NCI-H1048 (cell line): Measurements from ENCODE around the gene AFF1.
A peak's percentile ranks its signal among the peaks of the same experiment; 100 is the strongest.

ENCODE experiments used
- DNase-seq: peaks from one replicate; lab custom pipeline; 2025; lab: John Stamatoyannopoulos, UW

Gene AFF1, protein sequence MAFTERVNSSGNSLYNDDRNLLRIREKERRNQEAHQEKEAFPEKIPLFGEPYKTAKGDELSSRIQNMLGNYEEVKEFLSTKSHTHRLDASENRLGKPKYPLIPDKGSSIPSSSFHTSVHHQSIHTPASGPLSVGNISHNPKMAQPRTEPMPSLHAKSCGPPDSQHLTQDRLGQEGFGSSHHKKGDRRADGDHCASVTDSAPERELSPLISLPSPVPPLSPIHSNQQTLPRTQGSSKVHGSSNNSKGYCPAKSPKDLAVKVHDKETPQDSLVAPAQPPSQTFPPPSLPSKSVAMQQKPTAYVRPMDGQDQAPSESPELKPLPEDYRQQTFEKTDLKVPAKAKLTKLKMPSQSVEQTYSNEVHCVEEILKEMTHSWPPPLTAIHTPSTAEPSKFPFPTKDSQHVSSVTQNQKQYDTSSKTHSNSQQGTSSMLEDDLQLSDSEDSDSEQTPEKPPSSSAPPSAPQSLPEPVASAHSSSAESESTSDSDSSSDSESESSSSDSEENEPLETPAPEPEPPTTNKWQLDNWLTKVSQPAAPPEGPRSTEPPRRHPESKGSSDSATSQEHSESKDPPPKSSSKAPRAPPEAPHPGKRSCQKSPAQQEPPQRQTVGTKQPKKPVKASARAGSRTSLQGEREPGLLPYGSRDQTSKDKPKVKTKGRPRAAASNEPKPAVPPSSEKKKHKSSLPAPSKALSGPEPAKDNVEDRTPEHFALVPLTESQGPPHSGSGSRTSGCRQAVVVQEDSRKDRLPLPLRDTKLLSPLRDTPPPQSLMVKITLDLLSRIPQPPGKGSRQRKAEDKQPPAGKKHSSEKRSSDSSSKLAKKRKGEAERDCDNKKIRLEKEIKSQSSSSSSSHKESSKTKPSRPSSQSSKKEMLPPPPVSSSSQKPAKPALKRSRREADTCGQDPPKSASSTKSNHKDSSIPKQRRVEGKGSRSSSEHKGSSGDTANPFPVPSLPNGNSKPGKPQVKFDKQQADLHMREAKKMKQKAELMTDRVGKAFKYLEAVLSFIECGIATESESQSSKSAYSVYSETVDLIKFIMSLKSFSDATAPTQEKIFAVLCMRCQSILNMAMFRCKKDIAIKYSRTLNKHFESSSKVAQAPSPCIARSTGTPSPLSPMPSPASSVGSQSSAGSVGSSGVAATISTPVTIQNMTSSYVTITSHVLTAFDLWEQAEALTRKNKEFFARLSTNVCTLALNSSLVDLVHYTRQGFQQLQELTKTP

DNA sequence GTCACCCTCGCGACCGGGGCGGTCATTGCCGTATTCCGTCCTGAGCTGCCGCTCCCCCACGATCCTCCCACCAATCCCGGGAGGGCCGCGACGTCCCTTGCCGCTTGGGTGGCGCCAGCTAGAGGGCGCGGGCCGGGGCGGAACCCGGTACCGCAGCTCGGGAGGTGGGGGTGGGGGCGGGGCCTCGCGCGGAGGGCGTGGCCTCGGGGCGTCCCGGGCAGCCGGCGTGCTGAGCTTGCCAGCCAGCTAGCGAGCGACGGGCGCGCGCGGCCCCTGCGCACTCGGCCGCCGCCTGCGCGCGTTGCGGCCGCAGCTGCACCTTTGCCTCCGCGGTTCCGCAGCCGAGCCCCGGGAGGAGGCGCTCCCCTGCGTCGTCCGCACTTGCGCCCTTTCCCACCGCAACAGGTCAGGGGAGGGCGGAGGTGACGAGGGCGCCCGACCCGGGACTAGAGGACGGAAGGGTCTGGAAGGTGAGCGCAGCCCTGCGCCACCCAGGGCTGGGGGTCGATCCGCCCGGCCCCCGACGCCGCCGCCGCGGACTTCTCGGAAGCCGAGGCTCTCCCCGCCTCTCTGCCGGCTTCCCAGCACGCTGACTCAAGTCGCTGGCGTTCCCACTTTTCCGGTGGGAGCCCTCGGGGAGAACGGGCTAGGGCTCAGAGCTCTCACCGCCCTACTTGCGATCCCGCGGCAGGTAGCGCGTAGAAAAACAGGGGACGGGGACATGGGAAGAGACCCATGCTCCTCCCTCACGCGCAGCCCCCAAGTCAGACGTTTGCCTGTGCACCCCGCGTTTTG is at the start of gene AFF1:
AFF1 (plus strand) TSS at position 241 of the 795 bp plus-strand sequence. CDS start 13,523 bp downstream, outside the sequence.
- DNase-seq: no peak

DNA sequence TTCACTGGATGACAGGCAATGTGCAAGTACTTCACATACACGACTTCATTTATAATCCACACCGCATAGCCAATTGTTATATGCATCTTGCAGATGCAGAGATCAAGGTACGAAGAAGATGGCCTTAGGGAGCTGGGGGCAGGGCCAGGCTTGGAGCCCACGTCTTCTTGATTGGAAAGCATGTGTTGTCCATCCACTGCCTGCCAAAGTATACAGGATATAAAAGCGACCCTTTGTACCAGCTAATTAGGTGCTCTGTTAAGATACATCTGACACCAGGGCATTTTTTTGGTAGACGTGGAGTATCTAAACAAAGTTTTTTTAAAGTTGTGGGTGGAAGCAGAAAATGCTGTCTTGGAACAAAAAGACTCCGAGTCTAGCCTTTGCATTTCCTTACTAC is 44.0 kb upstream of the AFF1 start:
- no peak for DNase-seq

DNA sequence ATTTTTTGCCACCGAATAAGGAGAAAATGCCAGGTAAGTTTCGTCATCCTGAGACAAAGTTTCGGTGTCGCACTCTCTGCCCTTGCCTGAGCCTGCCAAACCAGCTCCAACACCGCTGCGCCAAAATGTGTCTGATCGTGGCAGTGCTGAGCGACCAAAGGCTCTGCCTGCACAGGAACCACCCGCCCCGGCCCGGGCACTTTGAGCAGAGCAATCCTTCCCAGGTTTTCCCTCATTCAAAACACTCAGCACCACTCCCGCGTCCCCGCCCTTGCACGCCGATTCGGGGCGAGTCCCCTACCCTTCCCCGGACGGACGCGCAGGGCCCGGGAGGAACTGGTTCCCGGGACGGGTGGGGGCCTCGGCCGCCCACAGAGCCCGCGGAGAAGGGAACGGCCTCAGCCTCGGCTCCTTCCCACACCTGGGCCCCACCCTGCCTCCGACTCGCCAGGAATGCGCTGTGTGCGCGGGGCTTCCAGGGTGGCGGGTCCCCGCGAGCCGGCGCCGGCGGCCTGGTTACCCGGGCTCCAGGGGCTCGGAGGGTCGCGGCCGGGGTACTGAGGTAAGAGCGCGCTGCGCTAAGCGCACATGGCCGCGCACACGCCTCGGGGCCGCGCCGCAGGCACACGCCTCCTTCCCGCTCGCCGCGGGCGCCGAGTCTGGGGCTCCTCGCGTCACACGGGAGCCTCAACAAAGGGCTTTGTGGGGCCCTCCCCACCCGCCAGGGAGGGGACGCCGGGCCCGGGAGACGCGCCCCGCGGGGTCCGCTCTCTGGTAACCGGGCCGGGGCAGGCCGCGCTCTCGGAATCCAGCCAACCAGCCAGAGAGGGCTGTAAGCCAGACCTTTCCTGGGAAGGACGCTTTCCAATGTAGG is 42.8 kb upstream of the AFF1 start, which contains the start of gene C4orf36:
C4orf36 (minus strand) TSS at position 661 of the 874 bp plus-strand sequence. CDS start 902 bp downstream, outside the sequence.
- DNase-seq: peak; percentile 28

DNA sequence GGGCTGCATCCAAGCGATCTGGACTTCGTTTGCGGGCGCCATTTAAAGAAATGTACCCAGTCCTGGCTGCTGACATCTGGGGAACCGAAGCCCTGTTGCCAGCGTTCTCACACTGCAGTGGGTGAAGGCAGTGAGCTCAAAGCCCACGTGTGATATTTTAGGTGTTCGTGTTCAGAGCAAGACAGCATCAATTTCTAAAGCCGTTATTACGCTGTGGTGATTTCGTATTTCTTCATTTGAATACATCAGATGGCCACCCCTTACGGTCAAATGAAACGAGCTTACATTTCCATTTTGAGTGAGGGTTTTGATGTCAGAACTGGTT is 42.2 kb upstream of the AFF1 start:
- DNase-seq: no peak

DNA sequence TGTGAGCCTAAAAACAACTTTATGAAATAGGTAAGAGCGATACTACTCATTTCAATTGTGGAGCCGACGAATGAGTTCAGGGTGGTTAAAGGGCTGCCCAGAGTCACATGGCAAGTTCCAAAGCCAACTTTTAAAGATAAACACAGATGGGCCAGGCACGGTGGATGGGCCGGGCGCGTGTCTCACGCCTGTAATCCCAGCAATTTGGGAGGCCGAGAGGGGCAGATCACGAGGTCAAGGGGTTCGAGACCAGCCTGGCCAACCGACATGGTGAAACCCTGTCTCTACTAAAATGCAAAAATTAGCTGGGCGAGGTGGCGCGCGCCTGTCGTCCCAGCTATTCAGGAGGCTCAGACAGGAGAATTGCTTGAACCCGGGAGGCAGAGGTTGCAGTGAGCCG is 41.7 kb upstream of the AFF1 start:
- DNase-seq: no peak

DNA sequence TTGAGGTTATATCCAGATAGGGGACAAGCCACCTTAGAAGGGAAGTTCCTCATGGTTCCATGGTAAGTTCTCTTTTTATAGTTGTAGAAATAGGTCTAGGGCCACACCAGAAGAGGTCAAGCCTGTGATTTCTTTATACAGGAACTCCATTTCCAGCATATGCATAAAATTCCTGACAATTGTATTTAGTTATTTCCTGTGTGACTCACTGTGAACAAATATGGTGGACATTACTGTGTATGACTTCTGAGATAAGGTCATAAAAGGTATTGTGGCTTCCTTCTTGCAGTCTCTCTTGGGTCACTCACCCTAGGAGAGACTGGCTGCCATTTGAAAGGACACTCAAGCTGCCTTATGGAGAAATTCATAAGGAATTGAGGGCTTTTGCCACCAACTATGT is 40.4 kb upstream of the AFF1 start:
- DNase-seq: no peak

DNA sequence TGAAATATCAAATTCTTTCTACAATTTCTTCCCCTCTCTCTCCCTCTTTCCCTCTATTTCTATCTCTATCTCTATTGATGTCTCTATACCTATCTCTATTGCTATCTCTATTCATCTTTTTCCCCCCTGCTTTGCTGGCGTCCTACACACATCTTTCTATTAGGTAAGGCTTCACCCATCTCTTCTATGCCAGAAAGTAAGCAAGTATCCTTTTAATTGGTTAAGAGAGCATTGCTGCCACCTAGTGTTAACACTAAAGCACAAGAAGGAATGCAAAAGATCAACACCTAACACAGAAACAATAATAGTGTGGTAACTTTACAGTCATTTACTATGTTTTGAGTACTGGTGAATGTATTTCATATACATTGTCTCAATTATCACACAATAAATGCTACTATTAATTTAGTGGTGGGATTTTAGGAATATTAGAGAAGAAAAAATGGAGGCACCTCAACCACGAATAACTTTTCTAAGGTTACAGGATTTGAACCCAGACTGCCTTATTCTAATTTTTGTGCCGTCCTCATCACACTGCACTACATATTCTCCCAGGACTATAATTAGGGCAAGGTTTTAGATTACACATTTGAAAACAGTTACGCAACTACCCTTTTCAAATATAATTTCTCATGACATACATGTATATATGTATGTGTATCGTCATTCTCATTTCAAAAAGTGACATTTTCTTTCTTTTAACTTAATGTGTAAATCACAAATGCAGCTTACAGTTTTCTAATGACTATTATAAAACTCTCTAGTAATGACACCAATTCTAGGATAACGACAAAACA is 38.9 kb upstream of the AFF1 start:
- peak; percentile 55 for DNase-seq

DNA sequence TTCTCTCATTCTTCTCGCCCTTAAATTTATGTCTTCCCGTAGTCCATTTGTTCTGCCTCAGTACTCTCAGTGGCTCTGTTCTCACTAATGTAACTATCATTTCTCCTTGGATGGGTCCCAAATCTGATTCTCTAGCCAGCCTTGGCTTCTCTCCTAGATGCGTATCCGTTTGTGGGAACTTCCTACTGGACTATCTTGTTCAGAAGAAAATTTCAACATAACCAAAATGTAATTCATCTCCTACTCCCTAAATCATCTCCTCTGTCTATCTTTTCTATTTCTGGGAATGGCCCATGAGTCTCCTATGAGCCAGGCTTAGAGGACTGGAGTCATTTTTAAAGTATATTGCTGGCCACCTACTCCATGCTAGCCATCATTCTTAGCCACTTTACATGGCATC is 38.2 kb upstream of the AFF1 start:
- no peak for DNase-seq

DNA sequence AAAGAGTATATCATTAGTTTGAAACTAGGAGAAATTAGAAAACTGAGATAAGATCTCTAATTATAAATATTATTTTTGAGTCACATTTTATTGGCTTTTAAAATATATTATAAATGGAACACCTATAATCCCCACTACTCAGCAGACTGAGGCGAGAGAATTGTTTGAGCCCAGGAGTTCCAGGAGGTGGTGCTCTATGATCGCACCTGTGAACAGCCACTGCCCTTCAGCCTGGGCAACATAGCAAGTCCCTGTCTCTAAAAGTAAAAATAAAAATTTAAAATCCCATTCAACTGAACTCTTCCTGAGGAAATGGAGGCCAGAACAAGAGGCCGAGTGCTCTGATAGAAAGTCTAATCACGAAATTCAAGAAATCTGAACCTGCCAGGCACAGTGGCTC is 36.2 kb upstream of the AFF1 start:
- DNase-seq: no peak

DNA sequence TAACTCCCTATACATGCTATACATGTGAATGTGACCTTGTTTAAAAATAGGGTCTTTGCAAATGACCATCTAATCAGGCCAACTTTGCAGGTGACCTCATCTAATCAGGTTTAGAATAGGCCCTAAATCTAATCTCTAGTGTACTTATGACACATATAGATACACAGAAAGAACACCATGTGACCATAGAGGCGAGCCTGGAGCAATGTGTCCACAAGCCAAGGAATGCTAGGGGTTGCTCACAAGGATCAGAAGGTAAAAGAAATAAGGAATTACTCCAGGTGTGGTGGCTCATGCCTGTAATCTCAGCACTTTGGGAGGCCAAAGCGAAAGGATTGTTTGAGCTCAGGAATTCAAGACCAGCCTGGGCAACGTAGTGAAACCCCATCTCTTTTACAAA is 32.9 kb upstream of the AFF1 start:
- no peak for DNase-seq

DNA sequence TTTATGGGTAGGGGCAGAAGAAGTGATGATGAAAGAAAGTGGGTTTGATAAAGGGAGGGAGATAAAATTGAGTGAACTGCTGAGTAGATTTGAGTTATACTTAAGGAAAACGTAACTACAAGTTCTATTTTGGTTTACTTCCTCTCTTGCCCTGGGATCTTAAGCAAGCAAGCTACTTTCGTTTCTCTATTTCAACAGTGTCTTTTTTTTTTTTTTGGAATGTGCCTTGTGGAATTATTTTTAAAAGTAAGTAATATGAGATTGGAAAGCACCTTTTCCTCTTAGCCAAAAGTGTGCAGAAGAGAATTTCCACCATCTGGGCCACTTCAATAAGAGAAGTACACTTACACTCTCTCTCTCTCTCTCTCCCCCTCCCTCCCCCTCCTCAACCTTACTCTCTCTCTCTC is 26.6 kb upstream of the AFF1 start:
- DNase-seq: no peak

DNA sequence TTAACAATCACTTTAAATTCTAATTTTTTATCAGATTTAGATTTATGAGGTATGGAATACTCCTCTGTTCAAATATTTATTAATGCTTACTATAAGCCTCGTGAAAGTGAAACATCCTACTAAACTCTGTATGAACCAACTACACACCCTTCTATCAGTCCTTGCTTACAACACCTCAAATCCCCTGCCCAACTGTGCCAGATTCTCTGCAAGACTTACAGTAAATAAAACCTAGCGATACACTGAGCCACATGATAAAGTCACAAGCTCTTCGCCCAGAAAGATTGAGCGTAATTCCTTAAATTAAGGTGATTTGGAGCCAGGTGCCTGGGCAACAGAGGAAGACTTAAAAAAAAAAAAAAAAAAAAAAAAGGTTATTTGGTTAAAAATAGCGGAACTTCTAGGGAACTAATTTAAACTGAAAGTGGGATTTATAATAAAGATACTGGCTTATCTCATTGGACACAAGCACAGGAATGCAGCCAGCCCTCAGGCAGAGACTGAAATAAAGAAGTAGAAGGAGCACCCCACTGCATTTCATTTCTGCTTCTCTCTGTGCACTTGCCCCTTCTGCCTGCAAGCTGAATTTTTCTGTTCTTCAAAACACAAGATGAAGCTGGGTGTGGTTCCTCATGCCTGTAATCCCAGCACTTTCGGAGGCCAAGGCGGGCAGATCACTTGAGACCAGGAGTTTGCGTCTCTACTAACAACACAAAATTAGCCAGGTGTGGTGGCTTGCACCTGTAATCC is 25.1 kb upstream of the AFF1 start:
- no peak for DNase-seq

DNA sequence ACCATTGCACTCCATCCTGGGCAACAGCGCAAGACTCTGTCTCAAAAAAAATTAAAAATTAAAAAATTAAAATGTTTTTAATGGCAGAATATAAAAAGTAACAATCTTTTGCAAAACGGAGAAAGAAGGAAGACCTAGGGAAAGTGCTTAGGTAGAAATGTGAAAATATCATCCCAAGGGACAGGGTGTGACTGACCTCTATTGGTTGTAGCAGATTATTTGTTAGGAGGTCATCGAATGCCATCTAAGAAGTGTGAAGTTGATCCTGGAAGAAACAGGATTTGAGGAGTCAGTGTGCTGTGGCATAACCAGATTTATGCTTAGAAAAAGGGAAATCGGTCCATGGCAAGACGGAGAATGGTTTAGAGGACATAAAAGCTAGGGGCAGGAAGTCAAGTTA is 24.4 kb upstream of the AFF1 start:
- no peak for DNase-seq

DNA sequence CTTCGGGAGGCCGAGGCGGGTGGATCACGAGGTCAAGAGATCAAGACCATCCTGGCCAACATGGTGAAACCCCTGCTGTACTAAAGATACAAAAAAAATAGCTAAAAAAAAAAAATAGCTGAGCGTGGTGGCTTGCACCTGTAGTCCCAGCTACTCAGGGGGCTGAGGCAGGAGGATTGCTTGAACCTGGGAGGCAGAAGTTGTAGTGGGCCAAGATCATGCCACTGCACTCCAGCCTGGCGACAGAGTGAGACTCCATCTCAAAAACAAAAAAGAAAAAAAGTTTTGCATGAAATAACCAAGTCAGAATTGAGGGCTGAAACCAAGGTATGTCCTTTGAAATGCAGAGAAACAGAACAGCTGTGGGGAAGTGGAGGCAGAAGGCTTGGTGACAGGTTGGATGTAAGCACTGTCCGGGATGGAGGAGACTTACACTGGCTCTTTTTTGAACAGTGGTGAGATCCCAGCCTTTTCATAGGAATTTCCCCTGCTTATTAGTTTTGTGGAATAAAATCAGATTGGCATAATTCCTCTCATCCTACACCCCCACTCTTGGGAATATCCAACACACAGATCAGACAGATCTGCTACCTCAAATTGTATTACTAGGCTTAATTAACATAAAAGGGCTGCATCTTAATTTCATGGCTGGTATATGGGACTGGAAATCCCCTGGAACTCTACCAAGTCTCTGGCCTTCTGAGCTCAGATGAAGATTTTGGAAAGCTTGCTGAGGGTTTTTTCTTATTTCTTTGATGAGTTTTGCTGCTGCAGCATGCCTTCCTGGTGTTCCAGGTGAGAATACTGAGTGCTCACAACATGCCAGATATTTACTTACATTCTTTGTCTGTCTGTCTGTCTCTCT is 23.8 kb upstream of the AFF1 start:
- no peak for DNase-seq

DNA sequence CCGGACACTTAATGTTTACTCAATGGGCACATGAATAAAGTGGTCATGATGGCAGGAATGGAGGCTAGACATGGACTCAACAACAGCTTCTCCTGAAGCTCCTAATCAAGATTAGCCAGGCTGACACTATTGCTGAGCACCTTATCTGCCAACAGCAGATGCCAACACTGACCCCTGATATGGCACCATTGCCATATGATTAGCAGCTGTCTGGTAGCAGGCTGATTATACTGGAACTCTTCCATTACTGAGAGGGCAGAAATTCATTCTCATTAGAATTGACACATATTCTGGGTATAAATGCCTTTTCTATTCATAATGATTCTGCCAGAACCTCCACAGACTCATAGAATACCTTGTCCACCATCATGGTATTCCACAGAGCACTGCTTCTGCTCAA is 18.4 kb upstream of the AFF1 start:
- no peak for DNase-seq

DNA sequence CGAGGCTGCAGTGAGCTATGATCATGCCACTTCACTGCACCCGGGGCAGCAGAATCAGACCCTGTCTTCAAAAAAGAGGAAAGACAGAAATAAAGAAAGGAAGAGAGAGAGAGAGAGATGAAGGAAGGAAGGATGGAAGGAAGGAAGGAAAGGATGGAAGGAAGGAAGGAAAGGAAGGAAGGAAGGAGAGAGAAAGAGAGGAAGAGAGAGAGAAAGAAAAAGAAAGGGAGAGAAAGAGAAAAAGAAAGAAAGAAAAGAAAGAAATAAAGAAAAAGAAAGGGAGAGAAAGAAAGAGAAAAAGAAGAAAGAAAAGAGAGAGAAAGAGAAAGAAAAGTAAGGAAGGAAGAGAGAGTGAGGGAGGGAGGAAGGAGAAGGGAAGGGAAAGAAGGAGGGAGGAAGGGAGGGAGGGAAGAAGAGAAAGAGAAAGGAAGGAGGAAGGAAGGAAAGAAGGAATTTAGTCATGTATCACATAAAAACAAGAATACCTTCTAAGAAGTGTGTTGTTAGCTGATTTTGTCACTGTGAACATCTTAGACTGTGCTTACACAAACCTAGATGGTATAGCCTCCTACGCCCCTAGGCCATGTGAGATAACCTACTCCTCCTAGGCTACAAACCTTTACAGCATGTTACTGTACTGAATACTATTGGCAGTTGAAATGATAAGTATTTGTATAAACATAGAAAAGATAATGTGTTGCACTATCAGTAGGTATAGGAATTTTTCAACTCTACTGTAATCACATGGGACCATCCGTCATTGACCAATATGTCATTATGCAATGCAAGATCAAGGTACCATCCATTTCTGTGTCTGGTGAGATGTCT is 17.4 kb upstream of the AFF1 start:
- DNase-seq: no peak

DNA sequence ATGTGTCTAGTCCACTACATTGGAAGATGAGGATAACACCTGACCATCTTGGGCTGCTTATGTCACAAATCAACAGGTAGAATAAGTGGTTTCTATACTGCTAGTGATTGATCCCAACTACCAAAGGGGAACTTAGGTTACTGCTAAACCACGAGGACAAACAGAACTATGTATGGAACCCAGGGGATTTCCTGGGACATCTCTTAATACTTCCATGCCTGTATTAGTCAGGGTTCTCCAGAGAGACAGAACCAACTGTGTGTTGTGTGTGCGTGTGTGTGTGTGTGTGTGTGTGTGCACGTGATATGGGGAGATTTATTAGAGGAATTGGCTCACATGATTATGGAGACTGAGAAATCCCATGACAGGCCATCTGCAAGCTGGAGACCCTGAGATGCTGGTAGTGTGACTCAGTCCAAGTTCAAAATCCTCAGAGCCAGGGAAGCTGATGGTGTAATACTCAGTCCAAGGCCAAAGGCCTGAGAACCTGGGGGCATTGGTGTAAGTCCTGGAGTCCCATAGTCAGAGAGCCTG is 16.2 kb upstream of the AFF1 start:
- no peak for DNase-seq
